ENCODE data around the gene PRMT1. TPM values are rescaled to one million over a fixed set of nuclear protein-coding genes. Genes with fewer than 3 reads are reported as not detected.

The PRMT1 gene
- total RNA-seq, 4 donors from 2014 or later = 117 to 156 (median 139) TPM

- no peak overlapping the region for H3K27ac ChIP-seq
- H3K4me1 ChIP-seq = peaks cover 4 to 17% of the 10 kb centered on the region in 2 donors
- H3K9me3 ChIP-seq = no peaks in the 10 kb centered on the region
- DNase-seq = no peak
- no peaks in the 10 kb centered on the region for H3K27me3 ChIP-seq
- intact Hi-C loops (cut with DNase I) = no loop called here
- 80 to 95% methylated on average over 1 to 16 of the region's 27 CpGs for WGBS, 2 donors
- no peak overlapping the region for H3K4me3 ChIP-seq (replicated peaks in 1 of 3)
- H3K36me3 ChIP-seq = peaks cover 39 to 56% of the 10 kb centered on the region in 2 donors
- TF ChIP-seq CTCF (IDR thresholded peaks at IDR 0.05) (no peak), POLR2A (IDR thresholded peaks at IDR 0.05) (no peak)
These were observed 9.5 kb downstream of the PRMT1 start for GRCh38 chr19:49686503-49687088.

- DNase-seq = no peak
- H3K9me3 ChIP-seq = no peaks in the 10 kb centered on the region
- no peak overlapping the region for H3K4me3 ChIP-seq (replicated peaks in 1 of 3)
- no peaks in the 10 kb centered on the region for H3K27me3 ChIP-seq
- peaks cover 34 to 50% of the 10 kb centered on the region in 2 donors for H3K36me3 ChIP-seq
- intact Hi-C loops (cut with DNase I) = no loop called here
- WGBS, 2 donors = 73 to 82% methylated on average over 7 to 11 of the region's 12 CpGs
- TF ChIP-seq POLR2A (IDR thresholded peaks at IDR 0.05) (no peak), CTCF (IDR thresholded peaks at IDR 0.05) (no peak)
- no peak overlapping the region for H3K27ac ChIP-seq
- peaks cover 4 to 17% of the 10 kb centered on the region in 2 donors for H3K4me1 ChIP-seq
These were observed 10.1 kb downstream of the PRMT1 start for GRCh38 chr19:49687150-49687549.

DNA sequence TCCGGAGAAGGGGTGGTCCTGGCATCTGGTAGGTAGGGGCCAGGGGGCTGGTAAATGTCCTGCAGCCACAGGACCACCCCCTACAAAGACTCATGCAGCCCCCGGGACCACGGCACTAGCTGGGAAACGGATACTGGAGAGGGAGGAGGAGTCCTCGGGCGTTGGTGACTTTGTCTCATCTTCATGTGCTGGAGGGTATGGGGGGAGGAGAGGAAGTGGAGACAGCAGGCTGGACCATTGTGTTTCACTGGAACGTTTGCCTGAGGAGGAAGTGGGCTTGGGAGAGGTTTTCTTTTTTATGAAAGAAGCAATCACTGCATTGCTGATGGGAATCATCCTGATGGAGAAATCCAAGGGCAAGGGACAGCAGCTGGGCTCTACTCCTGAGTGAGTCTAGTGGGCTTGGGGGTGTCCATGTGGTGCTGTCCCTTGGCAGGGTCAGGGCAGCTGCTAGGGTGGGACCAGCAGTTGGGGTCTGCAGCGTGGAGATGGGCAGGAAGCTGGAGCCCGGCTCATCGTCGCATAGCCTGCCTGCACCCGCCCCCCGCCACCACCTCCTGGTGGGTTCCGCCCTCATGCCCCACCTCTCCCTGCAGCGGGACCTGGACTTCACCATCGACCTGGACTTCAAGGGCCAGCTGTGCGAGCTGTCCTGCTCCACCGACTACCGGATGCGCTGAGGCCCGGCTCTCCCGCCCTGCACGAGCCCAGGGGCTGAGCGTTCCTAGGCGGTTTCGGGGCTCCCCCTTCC, 10.7 kb downstream of the PRMT1 start:
- no peaks in the 10 kb centered on the region for H3K27me3 ChIP-seq
- TF ChIP-seq POLR2A (IDR thresholded peaks at IDR 0.05) (no peak), CTCF (IDR thresholded peaks at IDR 0.05) (no peak)
- whole genome bisulfite sequencing, 2 donors = 69 to 75% methylated on average over 11 to 20 of the region's 26 CpGs
- H3K27ac ChIP-seq = no peak overlapping the region
- peaks cover 28 to 45% of the 10 kb centered on the region in 2 donors for H3K36me3 ChIP-seq
- intact Hi-C loops (cut with DNase I) = no loop called here
- H3K9me3 ChIP-seq = no peaks in the 10 kb centered on the region
- no peak for DNase-seq
- no peak overlapping the region for H3K4me3 ChIP-seq (replicated peaks in 1 of 3)
- H3K4me1 ChIP-seq = peaks cover 4 to 17% of the 10 kb centered on the region in 2 donors

DNA sequence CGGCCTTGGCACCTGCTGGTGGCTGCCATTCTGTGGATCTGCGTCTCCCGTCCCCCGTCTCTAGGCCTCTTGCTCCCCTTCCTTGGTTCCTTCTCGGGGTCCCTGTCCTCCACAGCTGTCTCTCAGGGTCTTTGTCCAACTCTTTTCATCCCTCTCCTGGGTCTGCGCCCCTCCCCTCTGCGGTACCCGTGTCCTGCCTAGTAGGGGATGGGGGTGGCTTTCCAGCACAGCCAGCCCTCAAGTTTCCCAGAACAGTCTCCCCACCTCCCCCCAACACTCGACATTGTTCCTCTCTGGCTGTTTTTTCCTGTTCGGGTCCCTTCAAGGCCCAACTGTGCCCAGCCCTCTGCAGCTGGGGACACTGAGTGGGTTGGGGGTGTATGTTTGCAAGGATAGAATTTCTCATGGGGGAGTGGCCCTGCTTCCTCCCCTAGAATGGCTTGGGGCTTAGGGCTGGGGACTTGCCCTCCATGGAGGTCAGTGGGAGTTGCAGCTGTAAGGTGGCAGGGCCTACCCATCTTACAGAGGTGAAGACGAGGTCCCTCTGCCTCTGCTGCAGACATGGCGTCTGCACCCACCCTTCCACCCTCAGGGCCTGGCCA, 11.6 kb downstream of the PRMT1 start:
- no peak for DNase-seq
- Histone ChIP-seq H3K9me3 (no peaks in the 10 kb centered on the region), H3K27ac (no peak overlapping the region), H3K4me3 (replicated peaks in 1 of 3) (no peak overlapping the region), H3K27me3 (no peaks in the 10 kb centered on the region), H3K4me1 (peaks cover 4 to 17% of the 10 kb centered on the region in 2 donors), H3K36me3 (peaks cover 26 to 40% of the 10 kb centered on the region in 2 donors)
- 78 to 79% methylated on average over 12 of the region's 12 CpGs for WGBS, 2 donors
- intact Hi-C loops (cut with DNase I) = no loop called here
- TF ChIP-seq POLR2A (IDR thresholded peaks at IDR 0.05) (no peak), CTCF (IDR thresholded peaks at IDR 0.05) (no peak)
